GM18519 (cell line): ENCODE data around the gene ARL14.
"Not testable (repeated sequence)": the region's sequence is repeated elsewhere in the genome, so short reads cannot be mapped to it uniquely, and the experiment has no call there.

Source experiments
- ATAC-seq: cut with Tn5 transposase; IDR thresholded peaks from one replicate; pipeline ENCODE4 v1.9.1; 2021; ENCODE audit warnings: mild to moderate bottlenecking, moderate library complexity; ENCODE audit not compliant: unreplicated experiment, low FRiP score

Gene ARL14

GRCh38 chr3:160675566-160676124 lies 1.3 kb upstream of the ARL14 start:
- ATAC-seq, result no peak

- ATAC-seq, result no peak
These were observed 510 bp downstream of the ARL14 start for GRCh38 chr3:160677459-160677881.

DNA sequence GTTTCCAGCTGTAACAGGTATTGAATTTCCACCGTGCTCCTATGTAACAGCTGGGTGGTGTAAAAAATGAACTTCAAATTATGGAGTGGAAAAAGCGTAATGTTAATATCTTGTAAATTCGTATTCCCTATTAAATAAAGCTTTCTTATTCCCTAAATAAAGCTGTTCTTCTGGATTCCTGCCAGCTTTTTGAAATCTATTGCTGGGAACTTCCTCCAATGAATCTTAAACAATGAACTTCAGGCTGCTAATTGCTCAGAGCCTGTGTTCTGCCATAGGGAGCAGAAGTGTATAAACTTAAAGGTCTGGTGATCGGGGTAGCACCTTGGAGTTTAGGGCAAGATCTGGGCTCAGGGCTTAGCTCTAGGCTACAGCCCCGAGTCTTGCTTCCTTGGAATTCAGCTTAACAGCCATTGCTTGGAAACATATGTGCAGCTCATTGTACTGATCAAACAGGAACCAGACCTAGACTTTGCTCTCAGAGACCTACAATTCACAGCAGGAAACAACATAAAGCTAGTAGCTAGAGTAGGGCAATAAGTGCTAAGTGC lies 1.4 kb downstream of the ARL14 start:
- no peak for ATAC-seq

- ATAC-seq, result no peak
These were observed 7.4 kb downstream of the ARL14 start for GRCh38 chr3:160684368-160684740.

DNA sequence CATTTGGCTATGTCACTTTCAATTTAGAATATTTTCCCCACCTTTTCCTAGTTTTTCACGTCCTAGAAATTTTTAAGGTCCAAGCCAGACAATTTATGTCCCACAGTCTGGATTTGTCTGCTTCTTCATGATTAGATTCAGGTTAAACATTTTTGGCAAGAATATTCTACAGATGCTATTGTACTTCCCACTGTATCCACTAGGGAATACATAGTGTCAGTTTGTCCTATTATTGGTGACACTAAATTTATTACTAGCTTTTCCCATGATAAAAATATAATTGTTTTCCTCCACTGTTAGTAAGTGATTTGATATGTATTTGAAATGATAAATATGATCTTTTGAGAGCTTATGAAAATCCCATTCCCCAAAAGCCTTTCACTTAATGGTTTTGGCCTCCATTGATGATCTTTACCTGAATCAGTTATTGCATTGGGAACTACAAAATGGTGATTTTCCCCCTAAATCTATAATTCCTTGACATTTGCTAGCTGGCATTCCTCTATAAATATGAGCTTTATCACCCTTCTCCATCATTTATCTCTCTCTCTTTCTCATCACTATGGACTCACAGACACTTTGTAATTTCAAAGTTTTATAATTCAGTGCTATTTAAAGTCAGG lies 8.3 kb downstream of the ARL14 start:
- ATAC-seq, result no peak

DNA sequence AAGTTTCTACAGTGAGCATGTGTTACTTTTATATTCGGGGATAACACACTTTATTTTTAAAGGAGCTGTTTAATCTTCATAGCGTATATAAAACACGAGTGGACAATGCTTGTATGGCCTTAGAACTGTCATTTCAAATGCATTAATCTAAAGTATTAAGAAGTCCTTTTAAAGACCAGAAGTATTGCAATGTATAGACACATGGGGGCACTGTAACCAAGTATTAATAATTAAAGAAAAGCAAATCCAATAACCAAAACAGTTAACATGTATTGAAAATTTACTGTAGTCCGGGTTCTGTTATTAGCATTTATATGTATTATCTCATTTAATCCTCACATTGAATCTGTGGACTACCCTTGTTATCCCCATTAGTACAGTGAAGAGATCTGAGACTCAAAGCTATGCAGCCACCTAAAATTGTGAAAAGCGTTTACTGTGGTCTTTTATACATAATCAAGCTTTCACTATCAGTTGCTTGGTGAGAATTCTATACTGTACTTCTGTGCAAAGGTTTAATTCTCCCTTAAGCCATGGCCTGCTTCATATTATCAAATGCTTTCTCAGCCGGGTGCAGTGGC lies 10.1 kb downstream of the ARL14 start:
- peak; percentile 38 for ATAC-seq

GRCh38 chr3:160691151-160691550 lies 14.2 kb downstream of the ARL14 start:
- no peak for ATAC-seq

GRCh38 chr3:160691962-160692361 lies 15.0 kb downstream of the ARL14 start:
- no peak for ATAC-seq

- ATAC-seq, result no peak
These were observed 16.2 kb downstream of the ARL14 start for GRCh38 chr3:160693191-160693590.

DNA sequence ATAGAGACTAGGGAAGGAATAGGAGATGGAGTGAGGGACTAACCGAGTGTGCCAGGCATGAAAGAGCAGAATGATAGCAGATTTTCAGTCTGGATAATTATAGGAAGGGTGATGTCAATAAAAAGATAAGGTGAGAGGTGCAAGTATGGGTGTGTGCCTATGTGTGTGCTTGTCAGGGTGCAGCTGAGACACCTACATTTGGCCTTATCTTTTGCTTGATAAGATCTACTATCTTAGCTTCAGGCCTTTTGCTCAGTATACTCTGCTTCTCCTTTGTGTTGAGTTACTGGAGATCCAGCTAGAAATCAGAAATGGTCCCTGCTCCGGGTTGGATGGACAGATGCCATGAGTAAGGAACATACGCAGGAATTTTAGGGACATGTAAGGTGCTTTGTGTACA lies 17.4 kb downstream of the ARL14 start:
- ATAC-seq, result no peak

- ATAC-seq, result no peak
These were observed 18.0 kb downstream of the ARL14 start for GRCh38 chr3:160695003-160695402.

DNA sequence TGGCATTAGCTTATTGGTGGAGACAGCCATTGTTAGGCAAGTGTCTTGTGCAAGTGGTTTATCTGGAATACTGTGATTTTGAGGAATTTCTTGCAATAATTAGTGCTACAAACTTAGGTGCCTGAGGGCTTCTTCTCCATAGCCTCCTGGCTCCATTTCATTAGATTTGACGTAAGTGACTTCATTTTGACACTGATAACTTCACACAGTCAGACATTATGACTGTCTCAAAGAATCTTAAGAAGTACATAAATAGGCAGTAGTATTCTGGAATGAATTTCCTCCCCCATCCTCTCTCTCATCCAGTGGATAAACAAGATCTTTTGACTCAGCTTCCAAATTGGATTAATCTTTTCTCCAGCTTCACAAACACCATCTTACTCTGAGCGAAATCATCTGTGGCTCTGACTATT lies 19.0 kb downstream of the ARL14 start:
- no peak for ATAC-seq

DNA sequence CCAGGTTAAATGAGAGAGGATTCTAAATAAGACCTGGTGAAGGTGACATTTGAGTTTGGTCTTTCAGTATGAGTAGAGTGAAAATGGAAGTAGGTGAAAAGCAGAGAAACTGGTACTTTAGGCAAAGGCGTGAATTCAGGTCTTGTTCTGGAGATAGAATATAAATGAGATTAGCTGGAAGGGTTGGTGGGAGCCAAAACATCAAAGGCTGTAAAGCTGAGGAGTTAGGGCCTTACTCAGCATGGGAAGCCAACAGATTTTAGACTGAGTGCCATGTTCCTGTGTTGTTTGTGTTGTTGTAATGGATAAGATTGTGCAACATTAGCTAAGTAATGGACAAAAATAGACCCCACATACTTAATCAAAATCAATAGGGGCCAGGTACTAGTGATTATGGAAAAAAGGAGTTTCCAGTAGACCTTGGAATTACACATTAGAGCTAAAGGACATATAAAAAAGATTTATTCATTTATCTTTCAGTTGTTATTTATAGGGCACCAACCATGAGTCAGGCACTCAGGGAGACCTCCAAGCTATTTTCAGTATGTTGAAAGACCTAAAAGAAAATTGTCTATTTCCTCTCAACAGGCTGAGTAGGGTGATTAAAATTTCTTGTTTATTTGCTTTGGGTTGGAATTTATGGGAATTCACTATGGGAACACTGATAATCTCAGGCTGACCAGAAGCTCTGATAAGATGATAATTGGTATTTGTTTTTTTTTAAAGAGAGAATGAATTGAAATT lies 20.8 kb downstream of the ARL14 start:
- peak; percentile 82 for ATAC-seq

- ATAC-seq, result no peak
These were observed 21.7 kb downstream of the ARL14 start for GRCh38 chr3:160698599-160699195.

DNA sequence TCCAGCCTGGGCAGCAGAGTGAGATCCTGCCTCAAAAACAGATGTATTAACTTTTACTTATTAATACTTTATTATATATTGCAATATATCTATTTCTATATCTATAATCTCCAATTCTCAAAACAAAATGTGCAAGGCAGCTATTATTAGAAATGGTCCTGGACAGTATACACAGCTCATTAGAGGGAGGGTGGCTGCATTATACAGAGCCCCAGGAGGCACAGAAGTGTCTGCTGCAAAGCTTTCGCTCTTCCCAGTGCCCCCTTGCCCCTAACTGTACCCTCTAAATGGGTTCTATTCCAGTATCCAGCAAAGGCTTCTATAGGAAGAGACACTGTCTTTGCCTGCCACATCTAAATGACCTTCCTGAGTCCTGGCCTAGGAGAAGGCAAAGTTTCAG lies 24.5 kb downstream of the ARL14 start:
- no peak for ATAC-seq

GRCh38 chr3:160702290-160702689 lies 25.3 kb downstream of the ARL14 start:
- no peak for ATAC-seq

DNA sequence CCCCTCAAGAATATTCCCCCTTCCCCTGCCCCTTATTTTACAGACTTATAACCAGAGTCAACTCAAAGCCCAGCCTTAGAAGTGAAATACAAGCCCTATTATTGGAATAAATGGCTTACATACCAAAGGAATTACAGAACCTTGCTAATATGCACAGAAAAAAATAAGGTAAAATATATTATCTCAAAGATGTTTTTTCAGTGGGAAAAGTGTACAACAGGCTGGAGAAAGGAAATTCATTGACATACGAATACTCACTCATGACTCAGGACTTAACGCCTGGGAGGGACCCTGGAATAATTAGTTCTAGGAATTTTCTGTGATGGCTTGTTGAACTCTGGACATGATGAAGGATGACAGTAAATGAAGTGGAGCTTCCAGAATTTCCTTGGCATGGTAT lies 27.0 kb downstream of the ARL14 start:
- ATAC-seq, result no peak

- no peak for ATAC-seq
These were observed 30.3 kb downstream of the ARL14 start for GRCh38 chr3:160707187-160707794.

GRCh38 chr3:160709477-160710182 lies 32.7 kb downstream of the ARL14 start:
- no peak for ATAC-seq

GRCh38 chr3:160713144-160713543 lies 36.2 kb downstream of the ARL14 start:
- ATAC-seq, result not testable (repeated sequence)
